HepG2 (cell line): ENCODE results near the gene BABAM1. TPM values are rescaled to one million over a fixed set of nuclear protein-coding genes. Genes with fewer than 3 reads are reported as not detected.

Source experiments
- ATAC-seq: fragments of 200-7000 bp; cut with Tn5 transposase; 3 replicates; pipeline ENCODE4 v1.9.1; 2020; ENCODE audit warnings: mild to moderate bottlenecking, moderate library complexity
- BruUV-seq: library from RNA; stranded (reverse); fragments of 400-500 nt; replicated peaks from 2 replicates; lab custom pipeline; 2021; lab: Mats Ljungman, UMichigan
- CTCF ChIA-PET: fragments of 300-600 bp; formaldehyde crosslinking; extraction: SDS; loops from one replicate; lab custom pipeline; 2021; ENCODE audit warnings: low total read pairs, inconsistent platforms, low intra/inter-chr PET ratio; lab: Yijun Ruan, JAX
- POLR2A ChIA-PET: fragments of 350-600 bp; sonication (Branson Sonifier 250); formaldehyde crosslinking; loops from one replicate; lab custom pipeline; 2020; ENCODE audit warnings: antibody characterized with exemption, inconsistent platforms; lab: Yijun Ruan, JAX
- DNase-seq: peaks from one replicate; pipeline ENCODE4 v3.0.0-alpha.2; 2015; ENCODE audit warnings: low spot score
- FAIRE-seq: peaks from 3 replicates; lab custom pipeline; 2011; peaks lifted over from hg19 to GRCh38; lab: Jason Lieb, UNC
- H2AFZ ChIP-seq: one replicate; pipeline ENCODE4 v1.6.1; 2011; ENCODE audit warnings: low read length, inconsistent platforms
- H3K27ac ChIP-seq: fragments of 300-600 bp; 3 replicates; pipeline ENCODE4 v1.8.0; 2011; ENCODE audit warnings: mixed run types, mild to moderate bottlenecking, mixed read lengths, low read length, inconsistent platforms; ENCODE audit not compliant: insufficient read depth; ENCODE audit errors: extremely low read length
- H3K27me3 ChIP-seq, 2 experiments: fragments of 200-600 bp in 1 of 2; 2 replicates in 1 of 2; 3 replicates in 1 of 2; pipeline versions ENCODE4 v1.6.0 to v1.8.0; 2011; ENCODE audit warnings: low read length in 2 of 2, mild to moderate bottlenecking in 2 of 2, moderate library complexity in 2 of 2, inconsistent platforms in 1 of 2; ENCODE audit not compliant: insufficient read depth in 2 of 2, control insufficient read depth in 1 of 2
- H3K36me3 ChIP-seq, 2 experiments: fragments of 200-600 bp in 1 of 2; replicated peaks in 1 of 2; 2 replicates in 1 of 2; 3 replicates in 1 of 2; pipeline versions ENCODE4 v1.5.1 to v1.8.0; 2011; ENCODE audit warnings: low read length in 2 of 2, inconsistent platforms in 1 of 2; ENCODE audit not compliant: insufficient read depth in 2 of 2, control insufficient read depth in 1 of 2
- H3K4me1 ChIP-seq: 2 replicates; pipeline ENCODE4 v1.5.1; 2012; ENCODE audit warnings: low read length, inconsistent platforms; ENCODE audit not compliant: insufficient read depth
- H3K4me2 ChIP-seq: 2 replicates; pipeline ENCODE4 v1.6.0; 2011; ENCODE audit warnings: low read depth, low read length, inconsistent platforms
- H3K4me3 ChIP-seq, 3 experiments: fragments of 200-600 bp in 1 of 3; sonication (generic), shearing (Covaris generic) in 1 of 3; replicated peaks in 1 of 3; 2 replicates each; pipeline ENCODE4 v1.5.1; 2011 to 2016; ENCODE audit warnings: low read length in 3 of 3, inconsistent platforms in 2 of 3, low read depth in 2 of 3, mild to moderate bottlenecking in 2 of 3, control low read depth in 1 of 3, mixed read lengths in 1 of 3; ENCODE audit not compliant: insufficient read depth in 1 of 3
- H3K79me2 ChIP-seq: one replicate; pipeline ENCODE4 v1.6.1; 2011; ENCODE audit warnings: low read length, inconsistent platforms; ENCODE audit not compliant: insufficient read depth
- H3K9ac ChIP-seq: 2 replicates; pipeline ENCODE4 v1.6.0; 2011; ENCODE audit warnings: mild to moderate bottlenecking, low read depth, low read length, inconsistent platforms; ENCODE audit not compliant: insufficient read depth
- H3K9me3 ChIP-seq: 2 replicates; pipeline ENCODE4 v1.5.1; 2012; ENCODE audit warnings: mild to moderate bottlenecking, low read length
- H4K20me1 ChIP-seq: 2 replicates; pipeline ENCODE4 v1.6.0; 2011; ENCODE audit warnings: inconsistent platforms, mild to moderate bottlenecking, low read length, moderate library complexity; ENCODE audit not compliant: insufficient read depth
- MAFG ChIP-seq: sonication (generic); formaldehyde crosslinking; IDR thresholded peaks from 2 replicates; pipeline ENCODE4 v1.5.1; 2020; ENCODE audit warnings: mild to moderate bottlenecking, missing genetic modification reagents
- TFAP4 ChIP-seq: sonication (generic); IDR thresholded peaks from 2 replicates; pipeline ENCODE4 v1.6.1; 2016; ENCODE audit warnings: low read depth, borderline replicate concordance
- ZNF121 ChIP-seq: sonication (generic); formaldehyde crosslinking; IDR thresholded peaks from 2 replicates; pipeline ENCODE4 v1.5.0; 2020; ENCODE audit warnings: mild to moderate bottlenecking, missing genetic modification reagents
- ZNF317 ChIP-seq: sonication (generic); formaldehyde crosslinking; IDR thresholded peaks from 2 replicates; pipeline ENCODE4 v1.5.0; 2020; ENCODE audit warnings: mild to moderate bottlenecking, missing genetic modification reagents
- ZNF652 ChIP-seq: IDR thresholded peaks from 2 replicates; pipeline ENCODE4 v1.6.1; 2016; ENCODE audit warnings: low read depth, borderline replicate concordance
- WGBS: methylation state at CpG from one replicate; pipeline ENCODE4 v1.1.6; 2017; ENCODE audit warnings: low lambda C conversion rate; 5-methylcytosine and 5-hydroxymethylcytosine counted together
- in situ Hi-C: cut with HindIII; loops from 2 replicates; pipeline ENCODE4 v1.10.0; 2017; ENCODE audit warnings: low pct_unique_long_range_greater_than_20kb; ENCODE audit not compliant: extremely low pct_ligation_motif_present
- intact Hi-C: fragments of 100-400 bp; cut with micrococcal nuclease; formaldehyde crosslinking; loops from one replicate; pipeline ENCODE4 v1.10.0; 2022; ENCODE audit not compliant: unreplicated experiment
- polyA plus RNA-seq, 8 experiments: library from polyadenylated mRNA; depleted of rRNA in 3 of 8; stranded (reverse) in 7 of 8; unstranded in 1 of 8; fragments of >200 nt; fragmentation: Illumina TruSeq in 4 of 8; extraction: Trizol in 4 of 8; gene quantifications; 2 replicates each; pipeline versions ENCODE4 v1.2.1 to v1.2.3, GENCODE V29; 2011 to 2016; ENCODE audit warnings: low read depth in 4 of 8, missing spikeins in 1 of 8, mixed read lengths in 1 of 8; ENCODE audit not compliant: insufficient read depth in 1 of 8
- total RNA-seq, 5 experiments: library from RNA; depleted of rRNA; stranded (reverse); fragments of >200 nt; fragmentation: Illumina TruSeq; extraction: Trizol; gene quantifications; 2 replicates each; pipeline ENCODE4 v1.2.3, GENCODE V29; 2016; ENCODE audit warnings: low read depth in 1 of 5

The BABAM1 gene
- total and polyA plus RNA-seq, 2 of the 13 experiments (the other 11 are each of a cell fraction or from before 2014, with no cell fraction given), result 70.0 to 82.0 TPM

DNA sequence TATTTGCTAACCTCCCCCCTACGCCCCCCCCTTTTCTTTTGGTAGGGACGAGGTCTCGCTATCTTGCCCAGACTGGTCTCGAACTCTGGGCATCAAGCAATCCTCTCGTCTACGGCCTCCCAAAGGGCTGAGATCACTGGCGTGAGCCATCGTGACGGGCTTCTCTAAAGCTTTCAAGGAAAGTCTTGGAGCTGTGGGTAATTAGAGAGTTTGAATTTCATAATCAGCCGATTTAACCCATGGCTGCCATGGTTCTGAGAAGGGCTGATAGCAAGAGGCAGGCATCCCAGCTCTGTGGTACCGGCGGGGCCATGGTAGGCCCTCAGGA is 36.7 kb downstream of the BABAM1 start:
- CTCF ChIA-PET, result no interaction called here
- no peaks in the 10 kb centered on the region for H3K36me3 ChIP-seq
- in situ Hi-C loops, result no loop called here
- WGBS, result 41% methylated on average over 8 of the region's 12 CpGs
- peaks cover 33% of the 10 kb centered on the region for H3K4me1 ChIP-seq
- peak overlapping the region; percentile 58; the same call in 1 of the 2 replicates for H3K9ac ChIP-seq
- H3K4me2 ChIP-seq, result peak overlapping the region; percentile 97
- DNase-seq, result no peak
- POLR2A ChIA-PET, result interaction anchor here (0.8 to 1.8 kb wide), 4 partner anchors 13 to 79 kb away, joined by 3 to 5 read pairs (median 4); no protein-coding TSS in a partner anchor
- ATAC-seq, result no peak
- intact Hi-C loops, result loop anchor here (1.0 kb wide), 1 partner anchor 89 kb away; the partner anchor contains the start of gene USE1
- H3K4me3 ChIP-seq, result peak overlapping the region; percentile 47 to 81 (median 61); a peak in 5 of 6 replicates
- no peak for FAIRE-seq
- no peaks in the 10 kb centered on the region for H4K20me1 ChIP-seq
- no peak overlapping the region for H3K27ac ChIP-seq
- H3K79me2 ChIP-seq, result peaks cover 3% of the 10 kb centered on the region
- no peak overlapping the region for H2AFZ ChIP-seq
- BruUV-seq, result no TSS peak
- no peaks in the 10 kb centered on the region for H3K27me3 ChIP-seq
- no peaks in the 10 kb centered on the region for H3K9me3 ChIP-seq
- TF ChIP-seq MAFG (CRISPR knock-in tag), result no peak
- 0 out of 2 replicates have a peak, but pooled peaks have one; percentile 19 for TF ChIP-seq ZNF121 (CRISPR knock-in tag)

- Histone ChIP-seq H4K20me1 (no peaks in the 10 kb centered on the region), H3K27me3 (no peaks in the 10 kb centered on the region; a peak in 1 of 5 replicates), H2AFZ (no peak overlapping the region), H3K4me3 (peak overlapping the region in 1 of 3 experiments; percentile 85; a peak in 3 of 6 replicates), H3K4me2 (peak overlapping the region; percentile 97), H3K27ac (peak overlapping the region; percentile 48), H3K9ac (0 out of 2 replicates have a peak overlapping the region, but pooled peaks have one; percentile 33), H3K4me1 (peaks cover 33% of the 10 kb centered on the region), H3K79me2 (peaks cover 4% of the 10 kb centered on the region), H3K9me3 (no peaks in the 10 kb centered on the region), H3K36me3 (no peaks in the 10 kb centered on the region)
- BruUV-seq, result no TSS peak
- CTCF ChIA-PET, result no interaction called here
- WGBS, result 53% methylated on average over 12 of the region's 12 CpGs
- ATAC-seq (no peak), DNase-seq (no peak), FAIRE-seq (no peak)
- POLR2A ChIA-PET, result interaction anchor here (0.7 to 1.8 kb wide), 16 partner anchors 13 to 302 kb away, joined by 3 to 13 read pairs (median 4); partner anchors contain the start of genes BABAM1, BST2, MVB12A and OCEL1
- TF ChIP-seq TFAP4 (no peak), ZNF652 (CRISPR knock-in tag) (peak; percentile 78), ZNF121 (CRISPR knock-in tag) (peak; percentile 70), ZNF317 (CRISPR knock-in tag) (0 out of 2 replicates have a peak, but pooled peaks have one; percentile 10)
- in situ Hi-C loops, result no loop called here
- intact Hi-C loops, result loop anchor here (1.0 kb wide), 1 partner anchor 37 kb away; the partner anchor contains the start of gene BABAM1
These were observed 37.4 kb downstream of the BABAM1 start for GRCh38 chr19:17304386-17305215.
